ENCODE data around the gene TNRC6B.
A peak's percentile ranks its signal among the peaks of the same experiment; 100 is the strongest.
"Not testable (repeated sequence)": the region's sequence is repeated elsewhere in the genome, so short reads cannot be mapped to it uniquely, and the experiment has no call there.

TNRC6B gene, protein sequence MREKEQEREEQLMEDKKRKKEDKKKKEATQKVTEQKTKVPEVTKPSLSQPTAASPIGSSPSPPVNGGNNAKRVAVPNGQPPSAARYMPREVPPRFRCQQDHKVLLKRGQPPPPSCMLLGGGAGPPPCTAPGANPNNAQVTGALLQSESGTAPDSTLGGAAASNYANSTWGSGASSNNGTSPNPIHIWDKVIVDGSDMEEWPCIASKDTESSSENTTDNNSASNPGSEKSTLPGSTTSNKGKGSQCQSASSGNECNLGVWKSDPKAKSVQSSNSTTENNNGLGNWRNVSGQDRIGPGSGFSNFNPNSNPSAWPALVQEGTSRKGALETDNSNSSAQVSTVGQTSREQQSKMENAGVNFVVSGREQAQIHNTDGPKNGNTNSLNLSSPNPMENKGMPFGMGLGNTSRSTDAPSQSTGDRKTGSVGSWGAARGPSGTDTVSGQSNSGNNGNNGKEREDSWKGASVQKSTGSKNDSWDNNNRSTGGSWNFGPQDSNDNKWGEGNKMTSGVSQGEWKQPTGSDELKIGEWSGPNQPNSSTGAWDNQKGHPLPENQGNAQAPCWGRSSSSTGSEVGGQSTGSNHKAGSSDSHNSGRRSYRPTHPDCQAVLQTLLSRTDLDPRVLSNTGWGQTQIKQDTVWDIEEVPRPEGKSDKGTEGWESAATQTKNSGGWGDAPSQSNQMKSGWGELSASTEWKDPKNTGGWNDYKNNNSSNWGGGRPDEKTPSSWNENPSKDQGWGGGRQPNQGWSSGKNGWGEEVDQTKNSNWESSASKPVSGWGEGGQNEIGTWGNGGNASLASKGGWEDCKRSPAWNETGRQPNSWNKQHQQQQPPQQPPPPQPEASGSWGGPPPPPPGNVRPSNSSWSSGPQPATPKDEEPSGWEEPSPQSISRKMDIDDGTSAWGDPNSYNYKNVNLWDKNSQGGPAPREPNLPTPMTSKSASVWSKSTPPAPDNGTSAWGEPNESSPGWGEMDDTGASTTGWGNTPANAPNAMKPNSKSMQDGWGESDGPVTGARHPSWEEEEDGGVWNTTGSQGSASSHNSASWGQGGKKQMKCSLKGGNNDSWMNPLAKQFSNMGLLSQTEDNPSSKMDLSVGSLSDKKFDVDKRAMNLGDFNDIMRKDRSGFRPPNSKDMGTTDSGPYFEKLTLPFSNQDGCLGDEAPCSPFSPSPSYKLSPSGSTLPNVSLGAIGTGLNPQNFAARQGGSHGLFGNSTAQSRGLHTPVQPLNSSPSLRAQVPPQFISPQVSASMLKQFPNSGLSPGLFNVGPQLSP (N-terminal part only)

GRCh38 chr22:40177738-40178416 is at the start of gene TNRC6B:
TNRC6B (plus strand) TSS chr22:40177925; CDS start chr22:40178136, 211 bp downstream.
- peak within 1 kb of the TSS in 20 of 21 experiments; percentile 68 to 97 (median 84) for H3K27ac ChIP-seq
- H3K4me3 ChIP-seq = peak within 1 kb of the TSS; percentile 48 to 63 (median 52)

DNA sequence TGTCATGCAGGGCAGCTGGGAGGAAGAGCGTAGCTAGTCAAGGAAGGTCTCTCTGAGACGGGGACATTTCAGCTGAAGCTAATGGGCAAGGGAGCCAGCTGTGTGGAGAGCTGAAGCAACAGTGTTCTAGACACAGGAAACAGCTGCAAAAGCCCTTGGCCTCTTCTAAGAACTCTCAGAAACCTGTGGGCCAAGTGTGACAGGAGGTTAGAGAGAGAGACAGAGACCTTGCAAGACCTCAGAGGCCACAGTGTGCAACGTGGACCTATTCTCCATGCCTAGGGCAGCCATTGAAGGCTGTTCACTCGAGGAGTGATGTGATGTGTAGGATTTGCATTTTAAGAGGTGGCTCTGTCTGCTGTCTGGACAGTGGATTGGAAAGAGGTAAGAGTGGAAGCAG is 48.7 kb upstream of the TNRC6B start:
- H3K27ac ChIP-seq = no peak overlapping the region
- no peak overlapping the region for H3K4me3 ChIP-seq

- no peak overlapping the region for H3K27ac ChIP-seq
- no peak overlapping the region for H3K4me3 ChIP-seq
These were observed 40.6 kb upstream of the TNRC6B start for GRCh38 chr22:40137132-40137531.

- H3K4me3 ChIP-seq = no peak overlapping the region
- no peak overlapping the region for H3K27ac ChIP-seq
These were observed 38.9 kb upstream of the TNRC6B start for GRCh38 chr22:40138866-40139265.

DNA sequence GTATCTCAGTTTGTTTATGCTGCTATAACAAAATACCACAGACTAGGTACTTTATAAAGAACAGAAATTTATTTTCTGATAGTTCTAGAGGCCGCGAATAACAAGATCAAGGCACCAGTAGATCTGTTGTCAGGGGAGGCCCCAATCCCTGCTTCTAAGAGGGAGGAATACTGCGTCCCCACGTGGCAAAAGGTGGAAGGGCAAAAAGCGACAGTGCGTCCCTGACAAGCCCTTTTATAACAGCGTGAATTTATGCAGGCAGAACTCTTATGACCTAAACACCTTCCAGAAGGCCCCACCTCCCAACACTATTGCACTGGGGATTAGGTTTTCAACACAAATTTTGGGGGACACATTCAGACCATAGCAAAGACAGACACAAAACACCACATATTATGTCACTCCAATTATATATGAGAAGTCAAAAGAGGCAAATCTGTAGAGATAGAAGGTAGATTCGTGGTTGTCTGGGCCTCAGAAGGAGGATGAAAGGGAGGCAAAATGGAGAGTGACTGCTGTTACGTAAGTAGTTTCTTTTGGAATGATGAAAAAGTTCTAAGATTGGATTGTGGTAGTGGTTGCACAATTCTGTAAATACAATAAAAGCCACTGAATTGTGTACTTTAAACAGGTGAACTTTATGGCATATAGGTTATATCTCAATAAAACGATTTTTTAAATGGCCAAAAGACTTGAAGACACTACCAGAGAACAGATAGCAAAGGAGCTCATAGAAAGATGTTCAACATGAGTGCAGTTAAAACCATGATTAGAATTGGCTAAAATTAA is 30.1 kb upstream of the TNRC6B start:
- no peak overlapping the region for H3K4me3 ChIP-seq
- no peak overlapping the region for H3K27ac ChIP-seq

DNA sequence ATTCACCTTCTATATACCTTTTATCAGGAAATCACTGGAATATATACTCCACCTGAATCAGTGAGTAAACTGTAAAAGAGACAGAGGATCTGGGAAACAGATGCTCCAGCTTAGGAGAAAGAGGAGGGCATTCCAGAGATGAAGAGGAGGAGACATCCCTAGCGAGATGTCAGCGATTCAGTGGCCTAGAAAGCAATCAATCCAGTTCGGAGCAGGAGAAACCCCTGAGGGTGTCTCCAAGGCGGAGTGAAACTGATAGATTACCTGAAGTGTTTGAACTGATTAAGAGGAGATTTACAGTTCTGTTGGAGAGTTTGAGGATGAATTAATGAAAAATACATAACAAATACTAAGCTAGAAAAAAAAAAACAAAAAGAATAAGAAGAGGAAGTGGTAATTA is 24.5 kb upstream of the TNRC6B start:
- Histone ChIP-seq H3K4me3 (no peak overlapping the region), H3K27ac (no peak overlapping the region)

- no peak overlapping the region for H3K27ac ChIP-seq
- H3K4me3 ChIP-seq = no peak overlapping the region
These were observed 24.0 kb upstream of the TNRC6B start for GRCh38 chr22:40153705-40154104.

DNA sequence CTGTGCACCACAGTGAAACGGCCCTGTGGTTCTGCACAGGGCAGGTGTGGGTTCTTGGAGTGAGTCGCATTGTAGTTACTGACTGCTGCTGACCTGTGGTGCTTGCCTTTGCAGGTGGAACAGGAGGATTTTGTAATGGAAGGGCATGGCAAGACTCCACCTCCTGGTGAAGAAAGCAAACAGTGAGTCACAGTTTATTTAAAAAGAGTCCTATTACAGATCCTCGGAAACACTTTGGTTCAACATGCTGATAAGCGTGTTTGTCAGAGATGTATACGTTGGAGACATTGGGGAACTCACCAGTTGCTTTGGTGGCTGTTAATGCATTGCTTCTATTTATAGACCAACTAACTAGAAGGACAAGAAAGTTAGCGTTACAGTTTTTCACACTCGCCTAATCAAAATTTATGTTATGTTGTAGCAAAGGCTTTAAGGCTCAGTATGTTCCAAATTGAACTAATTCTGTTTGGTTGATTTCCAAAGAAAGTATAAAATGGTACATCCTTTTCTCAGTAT is 21.7 kb upstream of the TNRC6B start:
- H3K27ac ChIP-seq = no peak overlapping the region
- no peak overlapping the region for H3K4me3 ChIP-seq

- not testable (repeated sequence) for H3K4me3 ChIP-seq, H3K27ac ChIP-seq
These were observed 21.0 kb upstream of the TNRC6B start for GRCh38 chr22:40156682-40157081.

DNA sequence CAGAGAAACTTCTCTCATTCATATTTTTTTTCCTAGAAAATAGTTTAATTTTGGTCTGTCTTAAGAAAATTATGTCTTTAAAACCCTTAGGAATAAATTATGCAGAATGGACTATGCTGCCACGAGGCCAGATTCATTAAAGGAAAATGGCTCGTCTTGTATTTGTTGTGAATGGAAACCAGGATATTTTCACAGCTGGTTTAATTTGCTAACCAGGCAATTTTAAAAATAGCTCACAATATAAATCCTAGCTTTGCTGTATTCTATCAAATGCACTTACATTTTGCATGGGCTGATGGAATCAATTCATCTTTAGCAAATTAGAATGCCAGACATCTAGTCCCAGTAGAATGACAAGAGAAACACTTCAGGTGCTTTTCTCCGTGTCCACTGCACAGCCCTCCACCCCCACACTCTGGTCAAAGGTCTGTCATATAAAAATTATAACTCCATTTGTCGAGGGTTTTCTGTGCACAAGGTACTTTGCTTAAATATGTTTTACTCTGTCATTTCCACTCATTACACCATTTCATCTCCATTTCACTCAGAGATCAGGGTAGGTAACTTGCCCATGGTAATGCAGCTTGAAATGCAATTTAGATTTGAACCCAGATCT is 20.3 kb upstream of the TNRC6B start:
- H3K4me3 ChIP-seq = no peak overlapping the region
- no peak overlapping the region for H3K27ac ChIP-seq

DNA sequence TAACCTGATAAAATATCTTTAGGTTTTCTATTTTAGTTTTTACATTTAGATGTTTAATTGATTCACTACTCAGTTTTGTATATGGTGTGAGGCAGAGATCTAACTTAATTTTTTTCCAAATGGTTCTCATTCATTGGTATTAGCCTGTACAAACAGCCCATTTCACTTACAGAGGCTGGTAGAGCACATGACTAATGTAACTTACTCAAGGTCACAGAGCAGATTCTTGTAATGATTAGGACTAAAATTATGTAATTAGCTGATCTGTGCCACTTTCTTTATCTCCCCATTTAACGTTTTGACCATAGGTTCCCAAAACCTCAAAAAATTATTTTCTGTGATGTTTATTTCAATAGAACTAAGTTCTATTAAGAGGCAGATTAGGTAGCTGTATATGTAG is 16.5 kb upstream of the TNRC6B start:
- Histone ChIP-seq H3K4me3 (no peak overlapping the region), H3K27ac (no peak overlapping the region)

DNA sequence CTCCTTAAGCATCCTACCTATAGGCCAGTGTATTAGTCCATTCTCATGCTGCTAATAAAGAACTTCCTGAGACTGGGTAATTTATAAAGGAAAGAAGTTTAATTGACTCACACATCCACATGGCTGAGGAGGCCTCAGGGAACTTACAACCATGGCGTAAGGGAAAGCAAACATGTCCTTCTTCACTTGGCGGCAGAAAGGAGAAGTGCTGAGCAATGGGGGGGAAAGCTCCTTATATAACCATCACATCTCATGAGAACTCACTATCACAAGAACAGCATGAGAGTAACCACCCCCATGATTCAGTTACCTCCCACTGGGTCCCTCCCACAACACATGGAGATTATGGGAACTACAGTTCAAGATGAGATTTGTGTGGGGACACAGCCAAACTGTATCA is 12.2 kb upstream of the TNRC6B start:
- H3K27ac ChIP-seq, H3K4me3 ChIP-seq: not testable (repeated sequence)

DNA sequence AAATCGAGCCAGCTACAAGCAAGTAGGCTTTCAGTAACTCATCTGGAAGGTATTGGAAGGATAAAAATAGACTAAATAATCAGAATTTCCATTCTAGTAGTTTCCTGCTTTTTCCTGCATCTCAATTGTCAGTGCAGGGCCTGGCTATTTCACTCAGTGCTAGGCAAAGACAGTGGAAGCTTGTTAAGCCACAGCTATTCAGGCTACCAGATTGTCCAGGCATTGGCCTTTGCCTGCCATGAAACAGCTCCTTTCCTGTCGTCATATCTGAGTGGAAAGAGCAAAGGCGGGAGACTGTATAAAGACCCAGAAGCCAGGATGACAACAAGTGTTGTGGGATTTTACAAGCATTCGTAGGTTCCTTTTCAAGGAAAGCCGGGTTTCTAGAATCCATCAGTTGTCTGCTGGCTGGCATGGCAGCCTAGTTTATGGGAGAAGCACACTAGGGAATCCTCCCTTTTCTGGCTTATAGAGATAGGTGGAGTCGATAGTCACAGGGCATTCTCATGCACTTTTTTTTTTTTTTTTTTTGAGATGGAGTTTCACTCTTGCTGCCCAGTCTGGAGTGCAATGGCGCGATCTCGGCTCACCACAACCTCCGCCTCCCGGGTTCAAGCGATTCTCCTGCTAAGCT is 2.0 kb upstream of the TNRC6B start:
- H3K27ac ChIP-seq = peak overlapping the region in 15 of 21 experiments; percentile 44 to 97 (median 67)
- H3K4me3 ChIP-seq = no peak overlapping the region

DNA sequence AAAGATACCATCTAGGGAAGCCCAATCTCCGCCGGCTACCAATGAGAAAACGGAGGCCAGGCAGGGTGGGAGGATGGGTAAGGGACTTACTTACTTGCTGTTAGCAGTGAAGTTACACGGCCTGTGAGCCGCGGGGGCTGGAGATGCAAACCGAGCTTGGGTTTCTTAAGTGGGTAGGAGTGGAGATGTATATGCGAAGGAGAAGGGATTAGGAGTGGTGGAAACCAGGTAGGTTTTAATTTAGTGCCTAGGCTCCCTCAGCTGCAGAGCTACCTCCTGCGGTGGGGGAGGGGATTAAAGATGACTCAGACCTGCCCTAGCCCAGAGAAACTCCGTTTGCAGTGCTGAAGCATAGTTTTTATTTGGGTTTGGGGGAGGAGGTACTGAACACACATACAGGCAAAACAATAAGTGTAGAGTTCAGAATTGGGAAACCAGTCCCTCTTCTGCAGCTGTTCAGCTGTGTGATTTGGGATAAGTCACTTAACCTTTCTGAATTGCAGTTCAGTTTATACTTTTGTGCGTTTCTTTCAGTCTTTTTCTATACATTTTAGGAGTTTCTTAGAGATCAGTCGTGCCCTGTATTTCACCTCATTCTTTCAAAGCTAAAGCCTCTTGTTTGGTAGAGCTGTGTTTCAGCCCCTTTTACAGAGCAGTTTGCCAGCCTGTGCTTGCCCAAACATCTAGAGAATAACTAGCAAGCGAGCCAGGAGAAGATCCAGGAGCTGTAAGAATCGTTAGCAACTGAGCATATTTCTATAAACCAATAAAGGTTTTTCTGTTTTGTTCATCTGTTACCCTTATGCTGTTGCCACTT is 596 bp upstream of the TNRC6B start:
- H3K27ac ChIP-seq = peak overlapping the region in 20 of 21 experiments; percentile 8 to 97 (median 78)

GRCh38 chr22:40178417-40179409 is 988 bp downstream of the TNRC6B start:
- peak overlapping the region in 20 of 21 experiments; percentile 68 to 97 (median 84) for H3K27ac ChIP-seq
- H3K4me3 ChIP-seq = peak overlapping the region; percentile 48 to 63 (median 52)

More for the DNA sequence above, 596 bp upstream of the TNRC6B start:
- peak overlapping the region; percentile 48 to 63 (median 52) for H3K4me3 ChIP-seq
